Measurements from ENCODE around the gene PIK3AP1.

The PIK3AP1 gene

GRCh38 chr10:96618653-96619052 is 101.7 kb downstream of the PIK3AP1 start:
- Histone ChIP-seq H3K4me1 (ENCODE audit: insufficient read depth, low read length) (peaks cover 3% of the 10 kb centered on the region; the same call in 1 of the 2 replicates), H3K9ac (ENCODE audit: low read depth, low read length) (no peak overlapping the region), H3K27ac (ENCODE audit: low read depth, low read length) (no peak overlapping the region), H3K36me3 (ENCODE audit: insufficient read depth, low read length) (no peaks in the 10 kb centered on the region), H3K27me3 (ENCODE audit: insufficient read depth, low read length) (no peaks in the 10 kb centered on the region), H3K9me3 (ENCODE audit: insufficient read depth, low read depth, low read length) (no peaks in the 10 kb centered on the region), H3K4me3 (ENCODE audit: low read length) (no peak overlapping the region)
- 49% methylated on average over 2 of the region's 2 CpGs for WGBS

GRCh38 chr10:96616961-96617360 is 103.4 kb downstream of the PIK3AP1 start:
- Histone ChIP-seq H3K4me3 (ENCODE audit: low read length) (no peak overlapping the region), H3K4me1 (ENCODE audit: insufficient read depth, low read length) (peaks cover 3% of the 10 kb centered on the region; the same call in 1 of the 2 replicates), H3K36me3 (ENCODE audit: insufficient read depth, low read length) (no peaks in the 10 kb centered on the region), H3K27me3 (ENCODE audit: insufficient read depth, low read length) (no peaks in the 10 kb centered on the region), H3K9ac (ENCODE audit: low read depth, low read length) (no peak overlapping the region), H3K27ac (ENCODE audit: low read depth, low read length) (no peak overlapping the region), H3K9me3 (ENCODE audit: insufficient read depth, low read depth, low read length) (no peaks in the 10 kb centered on the region)
- WGBS = 97% methylated on average over 4 of the region's 4 CpGs

GRCh38 chr10:96614515-96614914 is 105.8 kb downstream of the PIK3AP1 start:
- Histone ChIP-seq H3K27ac (ENCODE audit: low read depth, low read length) (no peak overlapping the region), H3K4me3 (ENCODE audit: low read length) (no peak overlapping the region), H3K27me3 (ENCODE audit: insufficient read depth, low read length) (no peaks in the 10 kb centered on the region), H3K9ac (ENCODE audit: low read depth, low read length) (no peak overlapping the region), H3K36me3 (ENCODE audit: insufficient read depth, low read length) (no peaks in the 10 kb centered on the region), H3K4me1 (ENCODE audit: insufficient read depth, low read length) (peaks cover 3% of the 10 kb centered on the region; the same call in 1 of the 2 replicates), H3K9me3 (ENCODE audit: insufficient read depth, low read depth, low read length) (no peaks in the 10 kb centered on the region)
- 88% methylated on average over 2 of the region's 2 CpGs for WGBS

- Histone ChIP-seq H3K9me3 (ENCODE audit: insufficient read depth, low read depth, low read length) (no peaks in the 10 kb centered on the region), H3K36me3 (ENCODE audit: insufficient read depth, low read length) (no peaks in the 10 kb centered on the region), H3K9ac (ENCODE audit: low read depth, low read length) (no peak overlapping the region), H3K27ac (ENCODE audit: low read depth, low read length) (no peak overlapping the region), H3K27me3 (ENCODE audit: insufficient read depth, low read length) (no peaks in the 10 kb centered on the region), H3K4me1 (ENCODE audit: insufficient read depth, low read length) (peaks cover 3% of the 10 kb centered on the region; the same call in 1 of the 2 replicates), H3K4me3 (ENCODE audit: low read length) (no peak overlapping the region)
- WGBS = 90% methylated on average over 3 of the region's 3 CpGs
Measured at GRCh38 chr10:96613576-96613975, 106.7 kb downstream of the PIK3AP1 start.

- no peaks in the 10 kb centered on the region for H3K9me3 ChIP-seq (ENCODE audit: insufficient read depth, low read depth, low read length)
- no peak overlapping the region for H3K4me3 ChIP-seq (ENCODE audit: low read length)
- peaks cover 6% of the 10 kb centered on the region for H3K4me1 ChIP-seq (ENCODE audit: insufficient read depth, low read length)
- no peak overlapping the region for H3K9ac ChIP-seq (ENCODE audit: low read depth, low read length)
- 96% methylated on average over 6 of the region's 8 CpGs for WGBS
- H3K27ac ChIP-seq (ENCODE audit: low read depth, low read length) = no peak overlapping the region
- no peaks in the 10 kb centered on the region for H3K36me3 ChIP-seq (ENCODE audit: insufficient read depth, low read length)
- H3K27me3 ChIP-seq (ENCODE audit: insufficient read depth, low read length) = no peaks in the 10 kb centered on the region
Measured at GRCh38 chr10:96612055-96612830, 108.1 kb downstream of the PIK3AP1 start.

GRCh38 chr10:96610817-96611216 is 109.5 kb downstream of the PIK3AP1 start:
- peaks cover 8% of the 10 kb centered on the region for H3K4me1 ChIP-seq (ENCODE audit: insufficient read depth, low read length)
- no peak overlapping the region for H3K9ac ChIP-seq (ENCODE audit: low read depth, low read length)
- no peak overlapping the region for H3K27ac ChIP-seq (ENCODE audit: low read depth, low read length)
- H3K4me3 ChIP-seq (ENCODE audit: low read length) = no peak overlapping the region
- H3K9me3 ChIP-seq (ENCODE audit: insufficient read depth, low read depth, low read length) = no peaks in the 10 kb centered on the region
- no peaks in the 10 kb centered on the region for H3K36me3 ChIP-seq (ENCODE audit: insufficient read depth, low read length)
- H3K27me3 ChIP-seq (ENCODE audit: insufficient read depth, low read length) = no peaks in the 10 kb centered on the region
- 93% methylated on average over 5 of the region's 6 CpGs for WGBS

GRCh38 chr10:96609510-96609909 is 110.8 kb downstream of the PIK3AP1 start:
- Histone ChIP-seq H3K27me3 (ENCODE audit: insufficient read depth, low read length) (no peaks in the 10 kb centered on the region), H3K36me3 (ENCODE audit: insufficient read depth, low read length) (no peaks in the 10 kb centered on the region), H3K9ac (ENCODE audit: low read depth, low read length) (no peak overlapping the region), H3K27ac (ENCODE audit: low read depth, low read length) (no peak overlapping the region), H3K4me3 (ENCODE audit: low read length) (no peak overlapping the region), H3K4me1 (ENCODE audit: insufficient read depth, low read length) (peaks cover 8% of the 10 kb centered on the region), H3K9me3 (ENCODE audit: insufficient read depth, low read depth, low read length) (no peaks in the 10 kb centered on the region)
- 90% methylated on average over 7 of the region's 7 CpGs for WGBS

GRCh38 chr10:96608805-96609204 is 111.5 kb downstream of the PIK3AP1 start:
- H3K9ac ChIP-seq (ENCODE audit: low read depth, low read length) = no peak overlapping the region
- peaks cover 8% of the 10 kb centered on the region for H3K4me1 ChIP-seq (ENCODE audit: insufficient read depth, low read length)
- H3K36me3 ChIP-seq (ENCODE audit: insufficient read depth, low read length) = no peaks in the 10 kb centered on the region
- H3K27me3 ChIP-seq (ENCODE audit: insufficient read depth, low read length) = no peaks in the 10 kb centered on the region
- H3K27ac ChIP-seq (ENCODE audit: low read depth, low read length) = no peak overlapping the region
- no peak overlapping the region for H3K4me3 ChIP-seq (ENCODE audit: low read length)
- 95% methylated on average over 5 of the region's 5 CpGs for WGBS
- H3K9me3 ChIP-seq (ENCODE audit: insufficient read depth, low read depth, low read length) = no peaks in the 10 kb centered on the region

- Histone ChIP-seq H3K9me3 (ENCODE audit: insufficient read depth, low read depth, low read length) (no peaks in the 10 kb centered on the region), H3K36me3 (ENCODE audit: insufficient read depth, low read length) (no peaks in the 10 kb centered on the region), H3K27ac (ENCODE audit: low read depth, low read length) (no peak overlapping the region), H3K4me1 (ENCODE audit: insufficient read depth, low read length) (peaks cover 8% of the 10 kb centered on the region), H3K9ac (ENCODE audit: low read depth, low read length) (no peak overlapping the region), H3K4me3 (ENCODE audit: low read length) (no peak overlapping the region), H3K27me3 (ENCODE audit: insufficient read depth, low read length) (no peaks in the 10 kb centered on the region)
- WGBS = 75% methylated on average over 2 of the region's 3 CpGs
Measured at GRCh38 chr10:96608262-96608661, 112.1 kb downstream of the PIK3AP1 start.

GRCh38 chr10:96606946-96607345 is 113.4 kb downstream of the PIK3AP1 start:
- Histone ChIP-seq H3K4me3 (ENCODE audit: low read length) (no peak overlapping the region), H3K9ac (ENCODE audit: low read depth, low read length) (no peak overlapping the region), H3K4me1 (ENCODE audit: insufficient read depth, low read length) (peaks cover 8% of the 10 kb centered on the region), H3K9me3 (ENCODE audit: insufficient read depth, low read depth, low read length) (no peaks in the 10 kb centered on the region), H3K36me3 (ENCODE audit: insufficient read depth, low read length) (no peaks in the 10 kb centered on the region), H3K27ac (ENCODE audit: low read depth, low read length) (no peak overlapping the region), H3K27me3 (ENCODE audit: insufficient read depth, low read length) (no peaks in the 10 kb centered on the region)
- WGBS = 100% methylated on average over 1 of the region's 1 CpG

- 82% methylated on average over 4 of the region's 4 CpGs for WGBS
- Histone ChIP-seq H3K4me3 (ENCODE audit: low read length) (no peak overlapping the region), H3K4me1 (ENCODE audit: insufficient read depth, low read length) (peaks cover 8% of the 10 kb centered on the region), H3K9me3 (ENCODE audit: insufficient read depth, low read depth, low read length) (no peaks in the 10 kb centered on the region), H3K27ac (ENCODE audit: low read depth, low read length) (no peak overlapping the region), H3K27me3 (ENCODE audit: insufficient read depth, low read length) (no peaks in the 10 kb centered on the region), H3K9ac (ENCODE audit: low read depth, low read length) (no peak overlapping the region), H3K36me3 (ENCODE audit: insufficient read depth, low read length) (no peaks in the 10 kb centered on the region)
Measured at GRCh38 chr10:96606216-96606615, 114.1 kb downstream of the PIK3AP1 start.
